SH-SY5Y (cell line): ENCODE data around the gene C19orf47.

ENCODE experiments used
- GATA2 ChIP-seq: IDR thresholded peaks from 2 replicates; pipeline ENCODE4 v1.6.1; 2011; ENCODE audit warnings: mild to moderate bottlenecking, low read depth, low read length
- GATA3 ChIP-seq: IDR thresholded peaks from 2 replicates; pipeline ENCODE4 v1.6.1; 2011; ENCODE audit warnings: low read depth, mild to moderate bottlenecking, low read length, moderate library complexity

- TF ChIP-seq GATA2 (no peak), GATA3 (no peak)
Observed at GRCh38 chr19:40278361-40279035, 69.7 kb downstream of the C19orf47 start.
